Globus pallidus (tissue), 1 donor: ENCODE measurements around the gene MYCBP2.
"Not testable (repeated sequence)": the region's sequence is repeated elsewhere in the genome, so short reads cannot be mapped to it uniquely, and the experiment has no call there.

ENCODE experiments used
- DNase-seq: peaks from one replicate; pipeline ENCODE4 v3.0.0-alpha.2; 2015; ENCODE audit warnings: low spot score

MYCBP2 gene

DNA sequence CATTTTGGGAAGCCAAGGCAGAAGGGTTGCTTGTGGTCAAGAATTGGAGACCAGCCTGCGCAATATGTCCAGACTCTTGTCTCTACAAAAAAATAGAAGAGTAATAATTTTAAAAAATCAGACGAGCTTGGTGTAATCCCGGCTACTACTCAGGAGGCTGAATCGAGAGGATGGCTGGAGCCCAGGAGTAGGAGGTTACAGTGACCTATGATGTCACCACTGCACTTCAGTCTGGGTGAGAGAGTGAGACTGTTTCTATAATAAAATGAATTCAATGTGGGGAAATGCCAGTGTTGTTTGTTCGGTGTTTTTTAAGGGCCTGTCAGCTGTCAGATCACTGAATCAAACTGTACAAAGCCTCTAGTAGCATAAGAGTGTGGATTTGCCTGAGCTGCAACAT is 298.7 kb downstream of the MYCBP2 start:
- peak; percentile 29 for DNase-seq

DNA sequence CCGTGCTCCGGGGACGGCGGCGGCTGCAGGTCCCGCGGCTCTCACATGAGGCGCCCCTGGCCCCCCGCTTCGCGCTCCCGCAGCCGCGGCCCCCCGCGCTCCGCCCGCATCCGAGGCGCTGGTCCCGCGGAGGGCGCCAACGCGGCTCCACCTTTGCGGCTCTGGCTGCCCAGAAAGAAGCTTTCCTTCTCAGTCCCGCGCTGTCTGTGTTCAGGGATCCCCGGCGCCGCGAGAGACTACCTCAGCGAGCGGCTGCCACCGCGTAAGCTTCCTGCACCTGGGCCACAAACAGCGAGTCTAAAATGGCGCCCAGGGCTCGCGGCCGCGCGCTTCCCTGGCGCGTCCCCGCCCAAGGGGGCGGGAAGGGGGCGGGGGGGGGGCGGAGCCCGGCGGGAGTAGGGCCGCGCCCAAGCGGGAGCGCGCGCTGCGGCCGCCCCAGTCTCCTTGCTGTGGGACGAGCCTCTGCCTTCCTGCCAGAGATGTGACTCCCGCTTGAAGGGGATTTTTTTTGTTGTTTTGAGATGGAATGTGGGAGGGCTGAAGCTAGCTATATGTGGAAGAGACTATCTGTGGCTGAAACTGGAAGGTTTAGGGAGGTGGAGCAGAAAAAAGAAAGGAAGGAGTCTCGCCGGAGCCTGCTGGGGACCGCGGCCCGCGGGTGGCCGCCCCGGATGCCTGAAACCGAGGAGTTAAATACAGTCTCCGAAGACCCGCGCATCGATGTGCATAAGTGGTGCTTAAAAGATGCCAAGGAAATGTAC is 299.9 kb downstream of the MYCBP2 start, which contains the start of gene FBXL3:
FBXL3 (minus strand) TSS at position 299 of the 761 bp plus-strand sequence. CDS start 5,299 bp downstream, outside the sequence.
- DNase-seq = peak; percentile 86

DNA sequence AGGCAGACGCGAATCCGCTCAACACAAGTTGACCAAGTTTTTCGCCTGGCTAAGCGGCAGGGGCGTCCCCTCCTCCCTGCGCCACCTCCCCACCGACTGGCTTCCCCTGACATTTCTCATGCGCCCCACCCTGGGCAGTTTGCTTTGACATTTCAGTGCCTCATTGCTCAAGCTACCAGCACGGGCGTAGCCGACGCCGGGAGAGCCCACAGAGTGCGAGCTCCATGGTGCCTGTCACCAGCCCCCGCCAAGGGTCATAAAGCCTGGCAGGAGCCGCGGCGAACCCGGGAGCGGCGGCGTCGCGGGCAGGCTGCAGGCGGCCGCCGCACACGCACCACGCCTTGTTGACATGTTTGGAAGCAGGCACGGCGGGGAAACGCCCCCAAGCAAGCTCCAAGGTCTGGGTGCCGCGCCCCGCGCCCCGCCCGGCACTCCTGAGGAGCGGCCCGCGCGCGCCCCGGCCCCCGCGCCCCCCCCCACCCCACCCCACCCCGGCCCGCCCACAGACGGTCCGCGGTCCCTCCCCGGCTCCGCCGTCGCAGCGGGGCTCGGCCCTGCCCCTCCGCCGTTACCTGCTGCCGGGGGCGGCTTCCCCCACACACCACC is 300.5 kb downstream of the MYCBP2 start:
- DNase-seq = peak; percentile 71

DNA sequence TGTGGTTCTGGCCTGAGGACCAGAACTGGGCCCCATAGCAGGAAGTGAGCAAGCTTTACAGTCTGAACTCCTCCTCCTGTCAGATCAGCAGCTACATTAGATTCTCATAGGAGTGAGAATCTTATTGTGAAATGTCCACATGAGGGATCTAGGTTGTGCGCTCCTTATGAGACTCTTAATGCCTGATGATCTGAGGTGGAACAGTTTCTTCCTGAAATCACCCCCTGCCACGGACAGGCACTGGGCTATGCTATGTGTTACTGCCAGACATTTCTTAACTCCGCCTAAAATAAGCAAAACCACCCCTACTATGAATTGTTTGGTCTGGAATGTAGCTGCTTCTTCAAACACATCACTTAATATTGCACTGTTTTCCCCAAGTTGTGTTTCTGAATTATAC is 304.6 kb downstream of the MYCBP2 start:
- DNase-seq = no peak

DNA sequence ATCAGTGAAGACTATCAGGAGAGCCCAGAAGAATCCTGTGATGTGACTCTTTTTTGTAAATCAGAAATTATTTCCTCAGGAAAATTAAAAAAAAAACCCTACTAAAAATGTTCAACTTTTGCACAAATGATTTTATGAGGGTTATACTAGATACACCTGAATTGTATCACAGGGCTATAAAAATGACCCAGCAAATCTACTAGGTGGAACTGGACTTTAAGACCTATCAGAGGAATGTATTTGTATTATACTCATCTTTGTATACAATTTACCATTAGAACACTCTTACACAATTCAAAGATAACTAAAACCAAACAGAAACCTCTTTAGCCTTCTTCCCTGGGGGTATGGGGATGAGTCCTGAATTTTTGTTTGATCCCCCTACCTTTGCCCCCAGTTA is 307.1 kb downstream of the MYCBP2 start:
- no peak for DNase-seq

DNA sequence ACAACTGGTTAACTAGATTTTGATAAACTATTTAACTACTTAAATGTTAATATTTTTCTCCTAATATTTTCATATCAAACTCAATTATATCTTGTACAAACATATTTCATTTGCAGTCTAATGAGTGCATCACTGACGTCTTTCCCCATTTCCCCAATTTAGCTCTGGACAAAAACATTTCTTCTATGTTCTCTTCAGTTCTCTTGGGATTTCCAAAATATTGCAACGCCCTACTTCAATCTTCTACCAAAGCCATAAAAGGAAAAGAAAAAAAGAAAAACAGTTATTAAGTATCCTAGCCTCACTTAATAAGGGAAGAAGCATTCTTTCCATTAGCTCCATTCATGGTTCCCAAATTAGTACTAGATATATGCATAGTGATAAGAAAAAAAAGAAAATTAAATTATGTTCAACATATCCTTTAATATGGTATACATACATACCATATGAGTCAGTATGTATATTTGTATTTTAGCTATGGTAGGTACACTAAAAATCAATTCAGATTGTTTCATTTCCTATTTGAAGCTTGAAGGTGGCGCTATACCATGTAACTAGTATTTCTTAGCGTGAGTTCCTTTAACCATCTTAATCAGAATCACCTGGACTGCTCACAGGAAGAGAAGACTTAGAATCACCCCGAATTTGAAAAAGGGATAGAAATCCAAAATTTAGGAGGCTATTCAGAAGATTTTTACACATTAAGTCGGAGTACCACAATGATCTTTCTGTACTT is 309.8 kb downstream of the MYCBP2 start:
- DNase-seq = no peak

DNA sequence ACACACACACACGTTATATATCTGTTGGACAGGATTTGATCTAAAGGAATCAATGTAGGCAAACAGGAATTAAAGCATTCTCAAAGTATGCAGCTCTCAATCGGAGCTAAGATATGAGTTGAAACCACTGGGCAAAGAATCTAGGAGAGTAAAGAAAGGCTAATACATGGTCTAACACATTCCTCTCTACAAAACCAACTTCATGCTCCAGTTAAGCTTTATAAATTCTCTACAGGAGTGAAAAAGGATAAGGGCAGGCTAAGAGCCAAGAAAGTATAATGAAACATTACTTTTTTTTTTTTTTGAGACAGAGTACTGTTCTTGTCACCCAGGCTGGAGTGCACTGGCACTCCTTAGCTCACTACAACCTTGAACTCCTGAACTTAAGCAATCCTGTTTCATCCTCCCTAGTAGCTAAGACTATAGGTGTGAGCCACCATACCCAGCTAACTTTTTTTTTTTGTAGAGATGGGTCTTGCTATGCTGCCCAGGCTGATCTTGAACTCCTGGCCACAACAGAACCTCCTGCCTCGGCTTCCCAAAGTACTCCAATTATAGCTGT is 310.6 kb downstream of the MYCBP2 start:
- DNase-seq = no peak

DNA sequence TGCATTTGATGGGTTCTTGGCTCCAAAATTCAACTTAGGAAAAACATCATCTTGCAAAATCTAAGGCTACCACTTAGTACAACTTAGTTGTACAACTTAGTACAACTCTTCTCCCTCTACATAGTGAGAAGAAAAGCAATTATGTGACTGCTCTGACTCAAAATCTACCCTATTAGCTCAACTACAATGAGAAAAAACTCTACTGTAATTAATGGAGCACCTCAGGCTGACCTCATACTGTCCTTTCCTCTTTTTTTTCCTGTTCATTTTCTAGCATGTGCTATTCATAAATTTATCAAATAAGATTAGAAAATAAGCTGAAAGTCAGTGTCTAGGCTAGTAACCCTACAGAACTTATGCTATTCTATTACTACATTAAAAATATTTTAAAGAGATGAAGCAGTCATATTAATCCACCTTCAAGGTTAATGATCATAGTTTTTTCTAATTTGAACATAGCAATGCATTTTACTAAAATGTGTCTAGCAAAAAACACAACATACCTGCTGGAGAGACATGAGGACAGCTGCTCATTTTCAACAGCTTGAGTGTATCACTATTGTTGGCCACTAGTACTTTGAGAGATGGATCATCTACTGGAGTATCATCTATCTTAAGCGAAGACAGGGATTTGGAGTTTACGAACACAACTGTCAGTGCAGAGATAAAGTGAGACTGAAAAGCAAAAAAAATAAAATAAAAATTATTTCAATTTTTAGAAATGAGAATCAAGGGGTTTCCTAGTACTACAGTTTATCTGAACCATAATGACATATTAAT is 311.8 kb downstream of the MYCBP2 start:
- no peak for DNase-seq

DNA sequence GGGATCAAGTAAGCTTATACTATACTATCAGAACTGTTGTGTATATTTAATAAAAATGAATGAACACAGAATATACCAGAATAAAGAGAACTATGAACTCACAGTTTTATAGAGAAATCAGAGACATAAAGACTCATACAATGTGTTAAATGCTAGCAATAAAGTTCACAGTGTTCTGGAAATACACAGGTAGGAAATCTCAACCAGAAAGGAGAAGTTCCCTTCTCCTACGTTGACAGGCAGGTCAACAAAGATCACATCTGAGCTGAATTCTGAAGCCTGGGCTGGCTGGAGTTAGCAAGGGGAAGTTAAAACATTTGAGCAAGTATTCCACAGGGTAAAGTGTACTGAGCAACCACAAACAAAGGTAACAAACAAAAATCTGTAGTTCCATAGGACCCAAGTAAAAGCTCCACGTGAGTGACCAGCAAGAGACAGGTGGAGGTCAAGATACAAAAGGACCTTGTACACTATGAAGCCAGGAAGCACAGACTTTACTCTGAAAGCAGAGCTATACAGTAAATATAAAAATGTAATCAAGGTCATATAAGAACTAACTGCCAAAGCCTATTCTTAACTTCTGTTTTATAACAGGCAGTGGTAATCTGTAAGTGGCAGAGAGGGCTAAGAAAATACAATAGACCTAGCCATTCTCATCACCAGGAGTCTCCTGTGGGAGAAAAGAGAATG is 312.9 kb downstream of the MYCBP2 start:
- no peak for DNase-seq

DNA sequence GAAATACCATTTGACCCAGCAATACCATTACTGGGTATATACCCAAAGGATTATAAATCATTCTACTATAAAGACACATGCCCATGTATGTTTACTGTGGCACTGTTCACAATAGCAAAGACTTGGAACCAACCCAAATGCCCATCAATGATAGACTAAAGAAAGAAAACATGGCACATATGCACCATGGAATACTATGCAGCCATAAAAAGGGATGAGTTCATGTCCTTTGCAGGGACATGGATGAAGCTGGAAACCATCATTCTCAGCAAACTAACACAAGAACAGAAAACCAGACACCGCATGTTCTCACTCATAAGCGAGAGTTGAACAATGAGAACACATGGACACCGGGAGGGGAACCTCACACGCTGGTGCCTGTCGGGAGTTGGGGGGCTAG is 317.2 kb downstream of the MYCBP2 start:
- DNase-seq = not testable (repeated sequence)

DNA sequence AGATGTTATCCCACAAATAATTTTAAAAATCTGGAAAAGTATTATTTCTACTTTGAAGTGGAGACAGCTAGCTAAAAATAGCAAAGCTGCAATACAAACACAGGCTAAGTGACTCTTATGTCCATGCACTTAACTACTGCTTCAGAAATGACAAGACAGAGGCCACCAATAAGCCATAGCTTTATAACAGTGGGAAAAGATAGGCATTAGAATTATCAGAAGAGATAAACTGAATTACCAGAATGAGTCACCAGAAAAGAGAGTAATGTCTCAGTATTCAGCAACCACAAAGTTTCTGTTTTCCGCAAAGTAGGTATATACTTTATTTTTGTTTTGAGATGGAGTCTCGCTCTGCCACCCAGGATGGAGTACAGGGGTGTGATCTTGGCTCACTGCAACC is 317.9 kb downstream of the MYCBP2 start:
- DNase-seq = no peak

DNA sequence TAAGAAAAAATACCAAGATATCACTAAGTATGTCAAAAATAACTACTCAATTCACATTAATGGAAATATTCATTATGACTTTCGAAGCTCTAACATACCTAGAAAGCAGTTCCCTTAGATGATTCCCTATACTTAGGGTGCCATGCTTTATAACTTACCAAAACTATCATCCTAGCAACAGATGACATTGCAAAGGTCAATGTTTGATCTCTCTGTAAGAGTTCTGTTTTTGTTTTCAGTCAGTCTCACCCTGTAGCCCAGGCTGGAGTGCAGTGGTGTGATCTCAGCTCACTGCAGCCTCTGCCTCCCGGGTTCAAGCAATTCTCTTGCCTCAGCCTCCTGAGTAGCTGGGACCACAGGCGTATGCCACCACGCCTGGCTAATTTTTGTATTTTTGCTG is 318.6 kb downstream of the MYCBP2 start:
- not testable (repeated sequence) for DNase-seq

DNA sequence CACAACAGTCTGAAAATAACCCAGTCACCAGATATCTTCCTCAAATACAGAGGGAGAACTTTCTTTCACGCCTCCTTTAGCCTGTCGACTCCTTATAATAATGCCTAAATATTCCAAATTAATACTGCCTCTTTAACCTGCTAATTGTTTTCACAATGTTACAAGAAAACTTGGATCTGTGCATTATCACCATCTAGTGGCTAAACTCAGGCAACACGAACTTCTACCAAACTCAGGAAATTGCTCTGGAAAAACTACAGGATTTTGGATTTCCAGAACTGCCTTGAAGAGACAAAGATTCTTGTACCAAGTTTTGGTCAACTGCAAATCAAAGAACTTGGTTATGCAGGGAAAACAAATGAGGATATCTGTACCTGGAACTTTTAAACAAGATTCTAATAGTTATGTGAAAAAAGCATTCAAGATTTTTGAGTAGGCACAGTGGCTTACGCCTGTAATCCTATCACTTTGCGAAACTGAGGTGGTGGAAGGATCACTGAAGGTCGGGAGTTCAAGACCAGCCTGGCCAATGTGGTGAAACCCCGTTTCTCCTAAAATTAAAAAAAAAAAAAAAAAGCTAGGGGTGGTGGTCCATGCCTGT is 324.2 kb downstream of the MYCBP2 start:
- DNase-seq = no peak

DNA sequence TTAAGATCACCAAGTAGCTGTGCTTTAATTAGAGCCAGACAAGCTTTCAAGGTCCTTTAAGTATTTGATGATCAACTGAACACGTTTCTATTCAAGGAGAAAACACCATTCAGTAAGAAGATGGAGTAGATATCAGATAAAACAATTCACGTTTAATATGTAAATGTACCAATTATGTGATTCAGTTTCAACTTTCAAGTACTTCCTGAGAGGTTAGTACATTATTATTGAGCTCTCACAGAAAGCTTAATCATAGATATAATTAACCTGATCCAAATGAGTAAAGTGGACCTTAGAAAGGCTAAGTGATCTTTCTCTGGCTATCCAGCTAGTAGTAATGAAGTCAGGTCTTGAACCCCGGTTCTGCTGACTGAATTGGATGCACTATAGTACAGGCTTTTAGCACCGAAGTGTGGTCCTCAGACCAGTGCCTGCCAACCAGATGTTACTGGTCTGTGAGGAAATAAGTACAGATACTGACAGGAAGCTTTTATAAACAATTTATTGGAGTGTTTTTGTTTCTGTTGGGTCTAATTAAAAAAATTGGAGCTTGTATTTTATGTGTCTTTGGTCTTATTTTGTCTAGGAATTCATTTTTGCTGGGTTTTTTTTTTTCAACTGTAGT is 324.8 kb downstream of the MYCBP2 start:
- no peak for DNase-seq

DNA sequence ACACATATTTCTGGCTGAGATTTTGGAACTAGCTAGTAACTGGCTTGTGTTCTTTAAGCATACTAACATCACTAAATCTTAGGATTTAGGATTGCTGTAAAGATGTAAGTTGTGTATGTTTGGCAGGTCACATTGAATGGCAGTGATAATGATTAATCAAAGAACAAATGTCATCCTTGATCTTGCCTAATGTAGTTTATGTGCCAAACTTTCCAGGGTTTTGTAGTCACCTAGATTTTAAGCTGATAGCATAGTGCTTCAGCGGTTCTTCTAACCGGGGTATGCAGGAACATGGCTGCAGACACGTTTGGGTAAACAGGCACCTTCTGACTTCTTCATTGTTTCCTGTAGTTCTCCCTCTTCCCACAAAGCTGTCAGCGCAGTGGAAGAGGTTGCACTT is 325.4 kb downstream of the MYCBP2 start:
- no peak for DNase-seq

DNA sequence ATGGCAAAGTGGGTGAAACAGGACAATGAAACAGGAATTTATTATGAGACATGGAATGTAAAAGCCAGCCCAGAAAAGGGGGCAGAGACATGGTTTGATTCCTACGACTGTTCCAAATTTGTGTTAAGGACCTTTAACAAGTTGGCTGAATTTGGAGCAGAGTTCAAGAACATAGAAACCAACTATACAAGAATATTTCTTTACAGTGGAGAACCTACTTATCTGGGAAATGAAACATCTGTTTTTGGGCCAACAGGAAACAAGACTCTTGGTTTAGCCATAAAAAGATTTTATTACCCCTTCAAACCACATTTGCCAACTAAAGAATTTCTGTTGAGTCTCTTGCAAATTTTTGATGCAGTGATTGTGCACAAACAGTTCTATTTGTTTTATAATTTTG is 326.4 kb downstream of the MYCBP2 start:
- no peak for DNase-seq
